ENCODE measurements around the gene CACNB4. TPM values are rescaled to one million over a fixed set of nuclear protein-coding genes. Genes with fewer than 3 reads are reported as not detected.

Gene CACNB4
- total and polyA plus RNA-seq, 9 of the 15 experiments (the other 6 are each of a cell fraction or from before 2014, with no cell fraction given) = 0.01 to 0.20 (median 0.04) TPM; not detected in 1

DNA sequence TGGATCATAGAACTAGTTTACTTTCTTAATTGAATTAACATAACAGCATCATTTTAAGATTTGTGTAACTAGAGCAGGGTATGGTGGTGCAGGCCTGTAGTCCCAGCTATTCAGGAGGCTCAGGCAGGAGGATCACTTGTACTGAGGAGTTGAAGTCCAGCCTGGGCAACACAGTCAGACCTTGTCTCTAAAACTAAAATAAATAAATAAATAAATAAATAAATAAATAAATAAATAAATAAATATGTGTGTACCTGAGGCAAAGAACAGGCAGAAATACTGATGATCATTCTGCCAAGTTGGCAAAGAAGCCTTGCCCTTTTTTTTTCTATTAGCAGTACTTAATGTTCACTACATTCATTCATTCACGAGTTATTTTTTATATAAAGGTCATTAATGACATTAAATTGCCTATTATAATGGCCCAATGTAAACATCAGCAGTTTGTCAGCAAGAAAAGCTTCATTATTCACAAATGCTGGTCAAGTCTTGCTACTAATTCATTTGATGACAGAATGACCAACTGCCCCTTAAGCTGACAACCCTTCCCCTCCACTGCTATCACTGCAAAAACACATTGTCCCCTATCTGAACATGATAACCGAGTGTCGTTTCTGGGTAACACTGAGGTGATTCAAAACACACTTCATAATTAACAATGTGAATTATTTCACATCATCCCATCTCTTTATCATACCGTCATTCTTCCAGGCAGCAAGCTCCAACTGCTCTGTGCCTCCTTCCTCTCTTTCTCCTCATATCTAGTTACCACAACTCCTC lies 309.6 kb downstream of the CACNB4 start (continued):
- TF ChIP-seq, protein P1, sequence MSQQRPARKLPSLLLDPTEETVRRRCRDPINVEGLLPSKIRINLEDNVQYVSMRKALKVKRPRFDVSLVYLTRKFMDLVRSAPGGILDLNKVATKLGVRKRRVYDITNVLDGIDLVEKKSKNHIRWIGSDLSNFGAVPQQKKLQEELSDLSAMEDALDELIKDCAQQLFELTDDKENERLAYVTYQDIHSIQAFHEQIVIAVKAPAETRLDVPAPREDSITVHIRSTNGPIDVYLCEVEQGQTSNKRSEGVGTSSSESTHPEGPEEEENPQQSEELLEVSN (IDR thresholded peaks at IDR 0.05; ENCODE audit: borderline replicate concordance in 1 of 2, extremely low read depth in 1 of 2, insufficient read depth in 1 of 2, insufficient read length in 1 of 2, low read depth in 1 of 2, low read length in 1 of 2, poor library complexity in 1 of 2, severe bottlenecking in 1 of 2) = no peak
- TF ChIP-seq, protein P2, sequence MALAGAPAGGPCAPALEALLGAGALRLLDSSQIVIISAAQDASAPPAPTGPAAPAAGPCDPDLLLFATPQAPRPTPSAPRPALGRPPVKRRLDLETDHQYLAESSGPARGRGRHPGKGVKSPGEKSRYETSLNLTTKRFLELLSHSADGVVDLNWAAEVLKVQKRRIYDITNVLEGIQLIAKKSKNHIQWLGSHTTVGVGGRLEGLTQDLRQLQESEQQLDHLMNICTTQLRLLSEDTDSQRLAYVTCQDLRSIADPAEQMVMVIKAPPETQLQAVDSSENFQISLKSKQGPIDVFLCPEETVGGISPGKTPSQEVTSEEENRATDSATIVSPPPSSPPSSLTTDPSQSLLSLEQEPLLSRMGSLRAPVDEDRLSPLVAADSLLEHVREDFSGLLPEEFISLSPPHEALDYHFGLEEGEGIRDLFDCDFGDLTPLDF (CRISPR knock-in tag; IDR thresholded peaks at IDR 0.05) = no peak
- TF ChIP-seq ETV1 (tag; conservative IDR thresholded peaks at IDR 0.05; ENCODE audit: low read depth) (peak; percentile 34; the same call in 1 of the 2 replicates), FOXM1 (IDR thresholded peaks at IDR 0.05; ENCODE audit: low read depth) (peak; percentile 82), FOXM1 (CRISPR knock-in tag; IDR thresholded peaks at IDR 0.05; ENCODE audit: low read depth) (no peak), ZFP30 (CRISPR knock-in tag; IDR thresholded peaks at IDR 0.05; ENCODE audit: borderline replicate concordance) (no peak), COPS2 (conservative IDR thresholded peaks at IDR 0.05) (no peak), MCM2 (IDR thresholded peaks at IDR 0.05; ENCODE audit: low read depth) (no peak), ZNF124 (CRISPR knock-in tag; IDR thresholded peaks at IDR 0.05) (no peak), MECOM (CRISPR knock-in tag; IDR thresholded peaks at IDR 0.05) (peak; percentile 83), RBM17 (IDR thresholded peaks at IDR 0.05; ENCODE audit: borderline replicate concordance, low read depth, low read length) (no peak), SAFB2 (IDR thresholded peaks at IDR 0.05; ENCODE audit: borderline replicate concordance, low read depth, low read length, severe bottlenecking) (no peak), TAL1 (IDR thresholded peaks at IDR 0.05) (peak; percentile 92)
- TF ChIP-seq, protein P3, sequence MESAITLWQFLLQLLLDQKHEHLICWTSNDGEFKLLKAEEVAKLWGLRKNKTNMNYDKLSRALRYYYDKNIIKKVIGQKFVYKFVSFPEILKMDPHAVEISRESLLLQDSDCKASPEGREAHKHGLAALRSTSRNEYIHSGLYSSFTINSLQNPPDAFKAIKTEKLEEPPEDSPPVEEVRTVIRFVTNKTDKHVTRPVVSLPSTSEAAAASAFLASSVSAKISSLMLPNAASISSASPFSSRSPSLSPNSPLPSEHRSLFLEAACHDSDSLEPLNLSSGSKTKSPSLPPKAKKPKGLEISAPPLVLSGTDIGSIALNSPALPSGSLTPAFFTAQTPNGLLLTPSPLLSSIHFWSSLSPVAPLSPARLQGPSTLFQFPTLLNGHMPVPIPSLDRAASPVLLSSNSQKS (CRISPR knock-in tag; IDR thresholded peaks at IDR 0.05) = no peak
- TF ChIP-seq, protein P4, sequence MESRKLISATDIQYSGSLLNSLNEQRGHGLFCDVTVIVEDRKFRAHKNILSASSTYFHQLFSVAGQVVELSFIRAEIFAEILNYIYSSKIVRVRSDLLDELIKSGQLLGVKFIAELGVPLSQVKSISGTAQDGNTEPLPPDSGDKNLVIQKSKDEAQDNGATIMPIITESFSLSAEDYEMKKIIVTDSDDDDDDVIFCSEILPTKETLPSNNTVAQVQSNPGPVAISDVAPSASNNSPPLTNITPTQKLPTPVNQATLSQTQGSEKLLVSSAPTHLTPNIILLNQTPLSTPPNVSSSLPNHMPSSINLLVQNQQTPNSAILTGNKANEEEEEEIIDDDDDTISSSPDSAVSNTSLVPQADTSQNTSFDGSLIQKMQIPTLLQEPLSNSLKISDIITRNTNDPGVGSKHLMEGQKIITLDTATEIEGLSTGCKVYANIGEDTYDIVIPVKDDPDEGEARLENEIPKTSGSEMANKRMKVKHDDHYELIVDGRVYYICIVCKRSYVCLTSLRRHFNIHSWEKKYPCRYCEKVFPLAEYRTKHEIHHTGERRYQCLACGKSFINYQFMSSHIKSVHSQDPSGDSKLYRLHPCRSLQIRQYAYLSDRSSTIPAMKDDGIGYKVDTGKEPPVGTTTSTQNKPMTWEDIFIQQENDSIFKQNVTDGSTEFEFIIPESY (CRISPR knock-in tag; IDR thresholded peaks at IDR 0.05) = peak; percentile 44; the same call in 1 of the 2 replicates
- TF ChIP-seq, protein P5, sequence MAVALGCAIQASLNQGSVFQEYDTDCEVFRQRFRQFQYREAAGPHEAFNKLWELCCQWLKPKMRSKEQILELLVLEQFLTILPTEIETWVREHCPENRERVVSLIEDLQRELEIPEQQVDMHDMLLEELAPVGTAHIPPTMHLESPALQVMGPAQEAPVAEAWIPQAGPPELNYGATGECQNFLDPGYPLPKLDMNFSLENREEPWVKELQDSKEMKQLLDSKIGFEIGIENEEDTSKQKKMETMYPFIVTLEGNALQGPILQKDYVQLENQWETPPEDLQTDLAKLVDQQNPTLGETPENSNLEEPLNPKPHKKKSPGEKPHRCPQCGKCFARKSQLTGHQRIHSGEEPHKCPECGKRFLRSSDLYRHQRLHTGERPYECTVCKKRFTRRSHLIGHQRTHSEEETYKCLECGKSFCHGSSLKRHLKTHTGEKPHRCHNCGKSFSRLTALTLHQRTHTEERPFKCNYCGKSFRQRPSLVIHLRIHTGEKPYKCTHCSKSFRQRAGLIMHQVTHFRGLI (CRISPR knock-in tag; IDR thresholded peaks at IDR 0.05) = no peak
- TF ChIP-seq, protein P6, sequence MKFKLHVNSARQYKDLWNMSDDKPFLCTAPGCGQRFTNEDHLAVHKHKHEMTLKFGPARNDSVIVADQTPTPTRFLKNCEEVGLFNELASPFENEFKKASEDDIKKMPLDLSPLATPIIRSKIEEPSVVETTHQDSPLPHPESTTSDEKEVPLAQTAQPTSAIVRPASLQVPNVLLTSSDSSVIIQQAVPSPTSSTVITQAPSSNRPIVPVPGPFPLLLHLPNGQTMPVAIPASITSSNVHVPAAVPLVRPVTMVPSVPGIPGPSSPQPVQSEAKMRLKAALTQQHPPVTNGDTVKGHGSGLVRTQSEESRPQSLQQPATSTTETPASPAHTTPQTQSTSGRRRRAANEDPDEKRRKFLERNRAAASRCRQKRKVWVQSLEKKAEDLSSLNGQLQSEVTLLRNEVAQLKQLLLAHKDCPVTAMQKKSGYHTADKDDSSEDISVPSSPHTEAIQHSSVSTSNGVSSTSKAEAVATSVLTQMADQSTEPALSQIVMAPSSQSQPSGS (CRISPR knock-in tag; IDR thresholded peaks at IDR 0.05) = no peak

All from K562 (cell line).